Vagina (tissue), 2 donors: Measurements from ENCODE around the gene SETX.

Source experiments
- CTCF ChIP-seq, 3 experiments: fragments of 450-650 bp in 2 of 3; fragments of 200-600 bp in 1 of 3; sonication (generic) in 1 of 3; IDR thresholded peaks; one replicate each; pipeline ENCODE4 v1.5.1; 2017 to 2019; ENCODE audit warnings: antibody characterized with exemption in 3 of 3, mild to moderate bottlenecking in 2 of 3, moderate library complexity in 2 of 3
- POLR2A ChIP-seq, 2 donors: fragments of 450-650 bp; IDR thresholded peaks; one replicate each; pipeline ENCODE4 v1.6.1; 2017; ENCODE audit warnings: antibody characterized with exemption in 2 of 2, mild to moderate bottlenecking in 2 of 2, moderate library complexity in 2 of 2

GRCh38 chr9:132334364-132334763, 20.4 kb downstream of the SETX start:
- TF ChIP-seq CTCF (IDR thresholded peaks at IDR 0.05) (no peak), POLR2A (IDR thresholded peaks at IDR 0.05) (no peak)
